IMR-90 (cell line): ENCODE data around the gene FNDC3B. TPM values are rescaled to one million over a fixed set of nuclear protein-coding genes. Genes with fewer than 3 reads are reported as not detected.

Source experiments
- ATAC-seq: fragments of 200-7000 bp; cut with Tn5 transposase; 2 replicates; pipeline ENCODE4 v1.9.1; 2020; ENCODE audit warnings: low read depth, mild to moderate bottlenecking, moderate library complexity
- BruUV-seq: library from RNA; stranded (reverse); fragments of 400-500 nt; replicated peaks from 2 replicates; lab custom pipeline; 2021; lab: Mats Ljungman, UMichigan
- CTCF ChIA-PET: fragments of 300-600 bp; formaldehyde crosslinking; extraction: SDS; loops from one replicate; lab custom pipeline; 2021; ENCODE audit warnings: antibody characterized with exemption; lab: Yijun Ruan, JAX
- POLR2A ChIA-PET: fragments of 300-600 bp; sonication (Branson Sonifier 250); formaldehyde crosslinking; loops from one replicate; lab custom pipeline; 2022; ENCODE audit warnings: antibody characterized with exemption; ENCODE audit not compliant: unreplicated experiment; lab: Charles Lee
- DNase-seq: peaks from one replicate; pipeline ENCODE4 v3.0.0; 2013
- H2AFZ ChIP-seq: replicated peaks from 2 replicates; pipeline ENCODE3; 2013; ENCODE audit warnings: low read length, mild to moderate bottlenecking; ENCODE audit not compliant: poor library complexity
- H2AK5ac ChIP-seq: 2 replicates; pipeline ENCODE4 v1.6.1; 2013; ENCODE audit warnings: low read depth, low read length, inconsistent platforms
- H2AK9ac ChIP-seq: replicated peaks from 2 replicates; pipeline ENCODE3; 2013; ENCODE audit warnings: mild to moderate bottlenecking, low read depth, low read length, moderate library complexity; ENCODE audit not compliant: poor library complexity
- H2BK120ac ChIP-seq: 2 replicates; pipeline ENCODE4 v1.6.1; 2013; ENCODE audit warnings: low read depth, low read length, inconsistent platforms
- H2BK15ac ChIP-seq: 3 replicates; pipeline ENCODE4 v1.6.1; 2013; ENCODE audit warnings: low read depth, low read length, inconsistent platforms
- H2BK20ac ChIP-seq: 2 replicates; pipeline ENCODE4 v1.6.1; 2013; ENCODE audit warnings: low read depth, mild to moderate bottlenecking, inconsistent platforms, low read length, moderate library complexity
- H2BK5ac ChIP-seq: 2 replicates; pipeline ENCODE4 v1.6.1; 2013; ENCODE audit warnings: mild to moderate bottlenecking, low read depth, low read length, inconsistent platforms; ENCODE audit not compliant: poor library complexity, severe bottlenecking
- H3K14ac ChIP-seq: replicated peaks from 2 replicates; pipeline ENCODE4 v1.6.1; 2013; ENCODE audit warnings: low read depth, low read length, inconsistent platforms
- H3K18ac ChIP-seq: 2 replicates; pipeline ENCODE4 v1.6.1; 2013; ENCODE audit warnings: low read depth, low read length, control low read depth
- H3K23ac ChIP-seq: 2 replicates; pipeline ENCODE4 v1.6.1; 2013; ENCODE audit warnings: low read depth, low read length, inconsistent platforms
- H3K27ac ChIP-seq: 2 replicates; pipeline ENCODE4 v1.5.1; 2013; ENCODE audit warnings: mild to moderate bottlenecking, control low read depth, low read length; ENCODE audit not compliant: insufficient read depth
- H3K27me3 ChIP-seq: 2 replicates; pipeline ENCODE4 v1.6.1; 2013; ENCODE audit warnings: low read length; ENCODE audit not compliant: control insufficient read depth, insufficient read depth
- H3K36me3 ChIP-seq: 2 replicates; pipeline ENCODE4 v1.6.1; 2013; ENCODE audit warnings: low read length, mixed read lengths; ENCODE audit not compliant: control insufficient read depth, insufficient read depth
- H3K4ac ChIP-seq: 2 replicates; pipeline ENCODE4 v1.6.1; 2013; ENCODE audit warnings: low read depth, low read length, inconsistent platforms
- H3K4me1 ChIP-seq: 2 replicates; pipeline ENCODE4 v1.6.1; 2013; ENCODE audit warnings: low read length, mixed read lengths; ENCODE audit not compliant: control insufficient read depth, insufficient read depth
- H3K4me2 ChIP-seq: 2 replicates; pipeline ENCODE4 v1.6.1; 2013; ENCODE audit warnings: low read depth, mild to moderate bottlenecking, control low read depth, low read length, moderate library complexity
- H3K4me3 ChIP-seq: 2 replicates; pipeline ENCODE4 v1.5.1; 2013; ENCODE audit warnings: low read depth, mild to moderate bottlenecking, control low read depth, low read length, moderate library complexity; ENCODE audit not compliant: insufficient read depth
- H3K56ac ChIP-seq: 2 replicates; pipeline ENCODE4 v1.6.1; 2013; ENCODE audit warnings: low read length, inconsistent platforms; ENCODE audit not compliant: insufficient read depth; ENCODE audit errors: extremely low read depth
- H3K79me1 ChIP-seq, 2 experiments: 2 replicates each; pipeline ENCODE4 v1.6.1; 2013; ENCODE audit warnings: low read length in 2 of 2, inconsistent platforms in 1 of 2, low read depth in 1 of 2
- H3K9ac ChIP-seq: 2 replicates; pipeline ENCODE4 v1.6.1; 2013; ENCODE audit warnings: low read depth, low read length, control low read depth
- H3K9me1 ChIP-seq: 2 replicates; pipeline ENCODE4 v1.6.1; 2013; ENCODE audit warnings: low read length, inconsistent platforms; ENCODE audit not compliant: insufficient read depth
- H3K9me3 ChIP-seq: 2 replicates; pipeline ENCODE4 v1.6.1; 2013; ENCODE audit warnings: low read length; ENCODE audit not compliant: control insufficient read depth, insufficient read depth
- H4K20me1 ChIP-seq: 2 replicates; pipeline ENCODE4 v1.6.1; 2013; ENCODE audit warnings: low read length, inconsistent platforms; ENCODE audit not compliant: insufficient read depth
- H4K5ac ChIP-seq: 2 replicates; pipeline ENCODE4 v1.6.1; 2013; ENCODE audit warnings: mild to moderate bottlenecking, low read depth, low read length, control low read depth
- H4K8ac ChIP-seq, 2 experiments: 2 replicates each; pipeline ENCODE4 v1.6.1; 2013; ENCODE audit warnings: low read depth in 2 of 2, low read length in 2 of 2, control low read depth in 1 of 2, inconsistent platforms in 1 of 2
- H4K91ac ChIP-seq: 2 replicates; pipeline ENCODE4 v1.6.1; 2013; ENCODE audit warnings: low read depth, low read length, inconsistent platforms; ENCODE audit not compliant: insufficient read depth
- BHLHE40 ChIP-seq: fragments of 150-350 bp; IDR thresholded peaks from 2 replicates; pipeline ENCODE4 v1.6.1; 2016; ENCODE audit warnings: mild to moderate bottlenecking, low read depth, low read length
- CHD1 ChIP-seq: IDR thresholded peaks from 2 replicates; pipeline ENCODE4 v1.6.1; 2012; ENCODE audit warnings: low read depth, low read length, improper control_type of control experiment
- CTCF ChIP-seq: conservative IDR thresholded peaks from 2 replicates; pipeline ENCODE4 v1.5.1; 2012; ENCODE audit warnings: mild to moderate bottlenecking, low read depth, low read length, improper control_type of control experiment
- ELK1 ChIP-seq: fragments of 150-350 bp; IDR thresholded peaks from 2 replicates; pipeline ENCODE4 v1.6.1; 2016; ENCODE audit warnings: low read depth, mild to moderate bottlenecking, low read length, moderate library complexity, borderline replicate concordance
- FOS ChIP-seq: fragments of 150-350 bp; IDR thresholded peaks from 2 replicates; pipeline ENCODE4 v1.6.1; 2016; ENCODE audit warnings: low read depth, low read length
- MAFK ChIP-seq: IDR thresholded peaks from 2 replicates; pipeline ENCODE4 v1.6.1; 2012; ENCODE audit warnings: low read depth, low read length, improper control_type of control experiment
- MAZ ChIP-seq: IDR thresholded peaks from 2 replicates; pipeline ENCODE4 v1.6.1; 2012; ENCODE audit warnings: low read depth, mild to moderate bottlenecking, low read length, improper control_type of control experiment, moderate library complexity, borderline replicate concordance
- MXI1 ChIP-seq: IDR thresholded peaks from 2 replicates; pipeline ENCODE4 v1.6.1; 2012; ENCODE audit warnings: low read depth, mild to moderate bottlenecking, low read length, moderate library complexity, borderline replicate concordance
- NFE2L2 ChIP-seq: fragments of 150-350 bp; IDR thresholded peaks from 2 replicates; pipeline ENCODE4 v1.6.1; 2016; ENCODE audit warnings: low read depth, mild to moderate bottlenecking, low read length
- POLR2A ChIP-seq: IDR thresholded peaks from 2 replicates; pipeline ENCODE4 v1.6.1; 2012; ENCODE audit warnings: mild to moderate bottlenecking, low read depth, low read length
- RCOR1 ChIP-seq: IDR thresholded peaks from 2 replicates; pipeline ENCODE4 v1.6.1; 2012; ENCODE audit warnings: mild to moderate bottlenecking, low read length, improper control_type of control experiment; ENCODE audit not compliant: insufficient replicate concordance
- RFX5 ChIP-seq: IDR thresholded peaks from 2 replicates; pipeline ENCODE4 v1.8.0; 2012; ENCODE audit warnings: low read depth, mild to moderate bottlenecking, low read length, moderate library complexity
- USF2 ChIP-seq: fragments of 150-350 bp; IDR thresholded peaks from 2 replicates; pipeline ENCODE4 v1.6.1; 2017; ENCODE audit warnings: mild to moderate bottlenecking, antibody characterized with exemption, low read length, low read depth
- WGBS, 2 experiments: methylation state at CpG; one replicate each; pipeline versions ENCODE4 v1.1.5 to v1.1.7; 2013; ENCODE audit warnings: missing lambda C conversion rate in 2 of 2; ENCODE audit not compliant: insufficient read length in 1 of 2; ENCODE audit errors: extremely low coverage in 2 of 2; 5-methylcytosine and 5-hydroxymethylcytosine counted together
- dilution Hi-C: fragments of 300-500 bp; cut with HindIII; formaldehyde crosslinking; loops from one replicate; pipeline ENCODE4 v1.14.3; 2018; ENCODE audit warnings: low sequenced_read_pairs; ENCODE audit not compliant: unreplicated experiment
- in situ Hi-C: fragments of 300-500 bp; cut with MboI; formaldehyde crosslinking; loops from 3 replicates; pipeline ENCODE4 v1.14.3; 2019; ENCODE audit warnings: low sequenced_read_pairs, inconsistent platforms, mixed read lengths
- intact Hi-C: fragments of 100-400 bp; cut with micrococcal nuclease; formaldehyde crosslinking; loops from 2 replicates; pipeline ENCODE4 v1.10.0; 2022
- polyA plus RNA-seq, 3 experiments: library from polyadenylated mRNA; depleted of rRNA; stranded (reverse); fragments of >200 nt; gene quantifications; 2 replicates each; pipeline ENCODE4 v1.2.3, GENCODE V29; 2012; ENCODE audit warnings: low replicate concordance in 1 of 3
- total RNA-seq: library from RNA; depleted of rRNA; stranded (reverse); fragments of >200 nt; gene quantifications from 2 replicates; pipeline ENCODE4 v1.2.3, GENCODE V29; 2012

Gene FNDC3B
- total and polyA plus RNA-seq, 2 of the 4 experiments (the other 2 are of a cell fraction), result 23.9 to 150 TPM

GRCh38 chr3:172137287-172138192, 98.2 kb downstream of the FNDC3B start:
- no TSS peak for BruUV-seq
- Histone ChIP-seq H3K4me2 (no peak overlapping the region), H3K4me3 (no peak overlapping the region), H3K79me1 (peaks cover 13 to 74% of the 10 kb centered on the region in 2 experiments), H3K4me1 (peaks cover 32% of the 10 kb centered on the region), H2BK5ac (peak overlapping the region; percentile 36), H3K9ac (no peak overlapping the region; the same call in 1 of the 2 replicates), H3K27ac (peak overlapping the region; percentile 71; the same call in 1 of the 2 replicates), H3K9me3 (no peaks in the 10 kb centered on the region), H3K18ac (peak overlapping the region; percentile 40), H2AFZ (no peak overlapping the region), H2BK15ac (no peak overlapping the region; the same call in 2 of the 3 replicates), H3K23ac (peak overlapping the region; percentile 21), H4K5ac (peak overlapping the region; percentile 42), H2BK120ac (peak overlapping the region; percentile 59; the same call in 1 of the 2 replicates), H4K8ac (peak overlapping the region; percentile 14 to 26; a peak in 3 of 4 replicates), H3K9me1 (peaks cover 18% of the 10 kb centered on the region), H3K14ac (peak overlapping the region; percentile 79), H3K4ac (peak overlapping the region; percentile 63), H2AK5ac (peak overlapping the region; percentile 54; the same call in 1 of the 2 replicates), H2BK20ac (peak overlapping the region; percentile 31; the same call in 1 of the 2 replicates), H2AK9ac (no peak overlapping the region), H4K91ac (no peak overlapping the region; the same call in 1 of the 2 replicates), H3K56ac (no peak overlapping the region), H4K20me1 (peaks cover 51% of the 10 kb centered on the region), H3K36me3 (peaks cover 5% of the 10 kb centered on the region; the same call in 1 of the 2 replicates), H3K27me3 (no peaks in the 10 kb centered on the region)
- ATAC-seq (no peak), DNase-seq (no peak)
- dilution Hi-C loops (no loop called here), intact Hi-C loops (no loop called here), in situ Hi-C loops (no loop called here)
- CTCF ChIA-PET, result interaction anchor here (0.8 kb wide), 1 partner anchor 197 kb away, joined by 3 read pairs; no protein-coding TSS in a partner anchor
- POLR2A ChIA-PET, result no interaction called here
- no CpG with 5 or more reads among the region's 2 CpGs for WGBS, 2 experiments
- TF ChIP-seq BHLHE40 (no peak), RFX5 (no peak), CTCF (no peak), RCOR1 (no peak), MXI1 (no peak), FOS (no peak), ELK1 (no peak), POLR2A (no peak), CHD1 (no peak), USF2 (no peak), MAFK (no peak), MAZ (no peak), NFE2L2 (no peak)
